GM15510 (cell line): ENCODE results near the gene TERT.

Experiments
- POLR2A ChIP-seq: IDR thresholded peaks from 3 replicates; pipeline ENCODE4 v1.6.1; 2011; ENCODE audit warnings: borderline replicate concordance; ENCODE audit not compliant: insufficient read length; ENCODE audit errors: extremely low read depth

TERT gene

DNA sequence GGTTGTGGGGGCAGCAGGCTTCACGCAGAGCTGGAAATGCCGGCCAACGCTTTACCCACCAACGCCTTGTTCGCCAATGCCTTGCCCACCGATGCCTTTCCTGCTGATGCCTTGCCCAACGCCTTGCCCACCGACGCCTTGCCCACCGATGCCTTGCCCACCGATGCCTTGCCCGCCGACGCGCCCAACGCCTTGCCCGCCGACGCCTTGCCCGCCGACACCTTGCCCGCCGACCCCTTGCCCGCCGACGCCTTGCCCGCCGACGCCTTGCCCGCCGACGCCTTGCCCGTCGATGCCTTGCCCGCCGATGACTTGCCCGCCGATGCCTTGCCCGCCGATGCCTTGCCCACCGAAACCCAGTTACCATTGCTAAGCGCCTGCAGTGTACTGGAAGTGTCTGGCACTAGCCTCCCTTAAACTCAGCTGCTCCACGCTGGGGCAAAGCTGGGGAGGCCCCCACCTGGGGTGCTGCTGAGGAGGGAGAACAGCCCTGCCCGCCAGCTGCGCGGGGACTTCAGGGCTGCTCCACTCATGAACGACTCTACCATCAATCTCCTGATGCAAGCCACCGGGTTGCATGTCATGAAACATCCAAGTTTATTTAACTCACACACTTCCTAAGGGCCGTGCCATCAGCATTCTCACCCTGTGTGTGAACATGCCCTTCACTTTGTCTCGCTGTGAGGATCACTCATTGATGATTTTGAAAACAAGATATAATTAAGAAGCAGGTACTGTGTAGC is 67.9 kb downstream of the TERT start:
- TF ChIP-seq POLR2A: no peak

GRCh38 chr5:1226231-1226630 is 68.6 kb downstream of the TERT start:
- no peak for TF ChIP-seq POLR2A

DNA sequence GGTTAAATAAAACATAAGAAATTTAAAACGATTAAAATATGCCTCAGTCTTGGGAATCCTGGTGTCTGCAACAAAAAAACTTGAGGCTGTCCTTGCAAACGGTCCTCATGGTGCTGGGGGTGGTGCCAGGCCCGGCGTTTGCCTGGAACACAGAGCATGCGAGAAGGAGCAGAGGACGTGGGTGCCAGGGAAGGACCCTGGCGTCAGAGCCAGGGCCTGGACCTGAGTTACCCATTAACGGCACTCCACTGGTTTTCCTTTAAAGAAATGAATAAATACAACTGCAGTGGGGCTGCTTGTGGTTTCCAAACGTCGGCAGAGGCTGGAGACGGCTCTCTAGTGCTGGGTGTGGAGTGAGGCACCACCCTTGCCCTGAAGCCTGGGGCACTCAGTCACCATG is 69.8 kb downstream of the TERT start, which contains the start of gene SLC6A18:
Gene SLC6A18, plus strand, starts transcription at position 301 of the 400 bp plus-strand sequence. Its CDS starts 97 bp downstream, at position 398.
- no peak for TF ChIP-seq POLR2A

GRCh38 chr5:1224631-1225030 is 70.2 kb downstream of the TERT start:
- no peak for TF ChIP-seq POLR2A

DNA sequence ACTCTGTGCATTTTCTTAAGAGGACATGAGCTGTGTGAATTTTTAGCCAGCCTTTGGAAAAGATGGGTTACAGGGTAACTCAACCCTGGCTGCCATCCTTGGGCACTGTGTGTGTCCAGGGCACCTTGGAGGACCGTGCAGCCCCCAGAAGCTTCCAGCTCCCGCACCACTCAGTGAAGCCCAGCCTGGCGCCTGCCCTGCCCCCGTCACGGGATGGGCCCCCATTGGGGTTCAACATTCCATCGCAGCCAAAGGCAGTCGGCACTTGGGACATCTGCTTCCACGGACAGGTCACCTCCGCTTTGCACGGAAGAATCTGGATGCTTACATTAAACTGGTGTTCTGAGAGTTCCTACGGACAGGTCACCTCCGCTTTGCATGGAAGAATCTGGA is 71.6 kb downstream of the TERT start:
- TF ChIP-seq POLR2A: no peak

DNA sequence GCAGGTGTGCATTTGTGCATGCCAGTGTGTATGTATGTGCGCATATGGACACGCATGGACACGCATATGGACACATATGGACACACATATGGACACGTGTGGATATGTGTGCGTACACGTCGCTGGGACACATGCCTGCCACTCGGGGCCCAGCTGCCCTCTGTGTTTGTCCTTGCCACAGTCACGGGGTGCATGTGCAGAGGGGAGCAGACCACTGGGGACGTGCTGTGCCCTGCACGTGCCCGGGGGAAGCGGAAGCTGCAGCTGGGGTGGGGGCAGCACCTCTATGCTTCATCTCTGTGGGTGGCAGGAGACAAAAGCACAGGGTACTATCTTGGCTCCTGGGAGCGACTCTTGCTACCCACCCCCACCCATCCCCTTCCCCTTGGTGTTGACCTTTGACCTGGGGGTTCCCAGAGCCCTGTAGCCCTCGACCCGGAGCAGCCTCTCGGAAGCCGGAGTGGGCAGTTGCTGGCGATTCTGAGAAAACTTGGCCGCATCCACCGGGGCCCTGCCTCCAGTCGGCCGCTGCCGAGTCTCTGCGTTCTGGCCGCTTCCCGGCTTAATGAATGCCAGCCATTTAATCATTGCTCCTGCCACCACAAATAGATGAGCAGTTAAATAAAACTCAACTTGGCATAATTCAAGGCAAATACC is 72.1 kb downstream of the TERT start:
- no peak for TF ChIP-seq POLR2A

- no peak for TF ChIP-seq POLR2A
These were observed 72.7 kb downstream of the TERT start for GRCh38 chr5:1222147-1222546.

DNA sequence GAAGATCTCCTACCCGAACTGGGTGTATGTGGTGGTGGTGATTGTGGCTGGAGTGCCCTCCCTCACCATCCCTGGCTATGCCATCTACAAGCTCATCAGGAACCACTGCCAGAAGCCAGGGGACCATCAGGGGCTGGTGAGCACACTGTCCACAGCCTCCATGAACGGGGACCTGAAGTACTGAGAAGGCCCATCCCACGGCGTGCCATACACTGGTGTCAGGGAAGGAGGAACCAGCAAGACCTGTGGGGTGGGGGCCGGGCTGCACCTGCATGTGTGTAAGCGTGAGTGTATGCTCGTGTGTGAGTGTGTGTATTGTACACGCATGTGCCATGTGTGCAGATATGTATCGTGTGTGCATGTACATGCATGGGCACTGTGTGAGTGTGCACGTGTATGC is 73.1 kb downstream of the TERT start:
- TF ChIP-seq POLR2A: no peak

GRCh38 chr5:1220831-1221230 is 74.0 kb downstream of the TERT start:
- TF ChIP-seq POLR2A: no peak

- no peak for TF ChIP-seq POLR2A
These were observed 74.5 kb downstream of the TERT start for GRCh38 chr5:1220351-1220750.

GRCh38 chr5:1219768-1220100 is 75.1 kb downstream of the TERT start:
- TF ChIP-seq POLR2A: no peak

GRCh38 chr5:1219098-1219767 is 75.6 kb downstream of the TERT start:
- no peak for TF ChIP-seq POLR2A

DNA sequence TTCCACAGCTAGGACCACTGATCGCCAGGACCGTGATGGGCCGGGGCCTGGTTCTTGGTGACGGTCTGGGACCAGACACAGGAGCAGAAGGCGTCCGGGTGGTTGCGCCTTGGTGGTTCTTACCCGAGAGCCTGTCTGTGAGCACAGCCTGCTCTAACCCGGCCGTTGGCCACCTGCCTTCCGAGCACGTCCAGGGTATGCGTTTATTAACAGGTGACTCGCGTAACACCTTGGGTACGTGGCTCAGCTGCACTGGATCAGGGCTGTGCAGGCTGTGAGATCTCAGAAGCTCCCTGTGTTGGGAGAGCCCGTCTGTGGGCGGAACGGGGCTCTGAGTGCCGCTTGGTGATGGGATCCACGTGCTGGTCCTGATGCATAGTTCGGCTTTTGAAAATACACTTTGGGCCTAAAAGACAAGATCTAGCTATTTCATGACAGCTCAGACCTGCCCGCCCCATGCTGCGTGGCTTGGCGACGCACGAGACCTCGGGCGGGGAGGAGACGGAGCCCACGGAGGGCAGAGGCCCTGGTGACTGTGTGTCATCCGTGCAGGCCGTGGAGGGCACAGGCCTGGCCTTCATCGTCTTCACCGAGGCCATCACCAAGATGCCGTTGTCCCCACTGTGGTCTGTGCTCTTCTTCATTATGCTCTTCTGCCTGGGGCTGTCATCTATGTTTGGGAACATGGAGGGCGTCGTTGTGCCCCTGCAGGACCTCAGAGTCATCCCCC is 76.4 kb downstream of the TERT start:
- no peak for TF ChIP-seq POLR2A

GRCh38 chr5:1217596-1218206 is 77.2 kb downstream of the TERT start:
- TF ChIP-seq POLR2A: no peak

GRCh38 chr5:1216918-1217295 is 78.0 kb downstream of the TERT start:
- no peak for TF ChIP-seq POLR2A
